Esophagus squamous epithelium (tissue), 4 donors: ENCODE results near the gene NDUFS5.

Experiments used
- CTCF ChIP-seq, 6 experiments: fragments of 450-650 bp in 4 of 6; fragments of 200-600 bp in 2 of 6; sonication (generic) in 2 of 6; IDR thresholded peaks; one replicate each; pipeline ENCODE4 v1.5.1; 2016 to 2019; ENCODE audit warnings: antibody characterized with exemption in 6 of 6, mild to moderate bottlenecking in 4 of 6, moderate library complexity in 4 of 6
- POLR2A ChIP-seq, 4 donors: fragments of 450-650 bp; IDR thresholded peaks; one replicate each; pipeline ENCODE4 v1.6.1; 2017; ENCODE audit warnings: antibody characterized with exemption in 4 of 4, mild to moderate bottlenecking in 4 of 4, moderate library complexity in 3 of 4

- TF ChIP-seq CTCF (IDR thresholded peaks at IDR 0.05) (no peak), POLR2A (IDR thresholded peaks at IDR 0.05) (no peak)
Measured at GRCh38 chr1:38990386-38990737, 35.8 kb upstream of the NDUFS5 start.
